Measurements from ENCODE around the gene LAMB3.

DNA sequence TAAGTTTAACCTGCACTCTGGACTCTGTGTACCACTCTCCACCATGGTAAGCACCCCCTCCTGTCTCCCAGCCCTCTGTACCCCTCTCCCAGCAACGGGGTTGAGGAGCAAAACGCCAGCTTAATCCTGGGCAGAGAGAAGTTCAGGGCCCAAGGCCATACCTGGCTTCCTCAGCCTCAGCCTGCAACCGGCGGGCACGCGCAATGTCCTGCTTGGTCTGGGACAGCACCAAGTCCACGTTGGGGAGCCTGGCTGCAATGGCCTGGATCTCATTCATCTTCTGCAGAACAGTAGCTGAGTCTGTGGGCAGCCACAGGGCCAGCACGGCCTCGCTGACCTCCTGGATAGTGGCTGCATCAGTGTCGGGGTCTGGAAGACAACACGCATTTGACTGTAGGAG lies 33.9 kb downstream of the LAMB3 start:
- TF ChIP-seq, protein P1, sequence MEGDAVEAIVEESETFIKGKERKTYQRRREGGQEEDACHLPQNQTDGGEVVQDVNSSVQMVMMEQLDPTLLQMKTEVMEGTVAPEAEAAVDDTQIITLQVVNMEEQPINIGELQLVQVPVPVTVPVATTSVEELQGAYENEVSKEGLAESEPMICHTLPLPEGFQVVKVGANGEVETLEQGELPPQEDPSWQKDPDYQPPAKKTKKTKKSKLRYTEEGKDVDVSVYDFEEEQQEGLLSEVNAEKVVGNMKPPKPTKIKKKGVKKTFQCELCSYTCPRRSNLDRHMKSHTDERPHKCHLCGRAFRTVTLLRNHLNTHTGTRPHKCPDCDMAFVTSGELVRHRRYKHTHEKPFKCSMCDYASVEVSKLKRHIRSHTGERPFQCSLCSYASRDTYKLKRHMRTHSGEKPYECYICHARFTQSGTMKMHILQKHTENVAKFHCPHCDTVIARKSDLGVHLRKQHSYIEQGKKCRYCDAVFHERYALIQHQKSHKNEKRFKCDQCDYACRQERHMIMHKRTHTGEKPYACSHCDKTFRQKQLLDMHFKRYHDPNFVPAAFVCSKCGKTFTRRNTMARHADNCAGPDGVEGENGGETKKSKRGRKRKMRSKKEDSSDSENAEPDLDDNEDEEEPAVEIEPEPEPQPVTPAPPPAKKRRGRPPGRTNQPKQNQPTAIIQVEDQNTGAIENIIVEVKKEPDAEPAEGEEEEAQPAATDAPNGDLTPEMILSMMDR (IDR thresholded peaks at IDR 0.05; ENCODE audit: insufficient read depth, low read length, poor library complexity, severe bottlenecking), result no peak
- TF ChIP-seq EZH2phosphoT487 (conservative IDR thresholded peaks at IDR 0.05; ENCODE audit: low read length), result no peak

Measured in SU-DHL-6 (cell line).